Common myeloid progenitor, CD34-positive (primary cell): Measurements from ENCODE around the gene CA7.

Experiments
- CTCF ChIA-PET: fragments of 350-600 bp; sonication (Branson Sonifier 250); formaldehyde crosslinking; loops from one replicate; lab custom pipeline; 2021; ENCODE audit warnings: antibody characterized with exemption; lab: Charles Lee
- POLR2A ChIA-PET: fragments of 350-600 bp; sonication (Branson Sonifier 250); formaldehyde crosslinking; loops from one replicate; lab custom pipeline; 2021; ENCODE audit warnings: antibody characterized with exemption; lab: Charles Lee
- DNase-seq, 3 donors: peaks; one replicate each; pipeline versions ENCODE4 v3.0.0 to v3.0.0-alpha.2; 2013
- H3K27ac ChIP-seq, 2 experiments: 1 replicate in 1 of 2; 2 replicates in 1 of 2; pipeline ENCODE4 v1.7.0; 2013; ENCODE audit warnings: inconsistent platforms in 2 of 2, low read length in 2 of 2, mild to moderate bottlenecking in 2 of 2, low read depth in 1 of 2, moderate library complexity in 1 of 2; ENCODE audit not compliant: severe bottlenecking in 2 of 2, insufficient read depth in 1 of 2, poor library complexity in 1 of 2
- H3K27me3 ChIP-seq, 5 experiments: replicated peaks in 2 of 5; 1 replicate in 3 of 5; 2 replicates in 2 of 5; pipeline versions ENCODE4 v1.6.1 to v1.7.0; 2013; ENCODE audit warnings: low read length in 4 of 5, mild to moderate bottlenecking in 2 of 5, moderate library complexity in 2 of 5, inconsistent platforms in 1 of 5; ENCODE audit not compliant: insufficient read depth in 5 of 5, control insufficient read depth in 4 of 5
- H3K36me3 ChIP-seq, 4 experiments: 1 replicate in 2 of 4; 2 replicates in 2 of 4; pipeline versions ENCODE4 v1.6.1 to v1.7.0; 2013; ENCODE audit warnings: low read length in 3 of 4, control low read depth in 1 of 4, mild to moderate bottlenecking in 1 of 4; ENCODE audit not compliant: control insufficient read depth in 4 of 4, insufficient read depth in 4 of 4
- H3K4me1 ChIP-seq, 4 experiments: 1 replicate in 3 of 4; 2 replicates in 1 of 4; pipeline versions ENCODE4 v1.6.1 to v1.7.1; 2013; ENCODE audit warnings: low read length in 3 of 4, mild to moderate bottlenecking in 3 of 4, control low read depth in 1 of 4, inconsistent platforms in 1 of 4, moderate library complexity in 1 of 4; ENCODE audit not compliant: control insufficient read depth in 4 of 4, insufficient read depth in 4 of 4; ENCODE audit errors: control extremely low read depth in 1 of 4
- H3K4me3 ChIP-seq, 7 experiments: 1 replicate in 4 of 7; 2 replicates in 3 of 7; pipeline versions ENCODE4 v1.5.1 to v1.7.0; 2013; ENCODE audit warnings: mild to moderate bottlenecking in 7 of 7, low read length in 6 of 7, moderate library complexity in 6 of 7, inconsistent platforms in 2 of 7, low read depth in 2 of 7, control low read depth in 1 of 7; ENCODE audit not compliant: insufficient read depth in 4 of 7, control insufficient read depth in 1 of 7; ENCODE audit errors: extremely low read depth in 1 of 7
- H3K9me3 ChIP-seq, 5 experiments: 1 replicate in 4 of 5; 2 replicates in 1 of 5; pipeline versions ENCODE4 v1.6.1 to v1.7.1; 2013; ENCODE audit warnings: low read length in 4 of 5, mild to moderate bottlenecking in 2 of 5, inconsistent platforms in 1 of 5, low read depth in 1 of 5, moderate library complexity in 1 of 5; ENCODE audit not compliant: control insufficient read depth in 4 of 5, insufficient read depth in 2 of 5; ENCODE audit errors: control extremely low read depth in 1 of 5
- WGBS: methylation state at CpG from one replicate; pipeline ENCODE4 v1.1.5; 2013; ENCODE audit not compliant: insufficient coverage; 5-methylcytosine and 5-hydroxymethylcytosine counted together

The CA7 gene

GRCh38 chr16:66832661-66833305 is 11.4 kb upstream of the CA7 start:
- Histone ChIP-seq H3K27ac (no peak overlapping the region), H3K27me3 (peaks cover 0 to 2% (median 0%) of the 10 kb centered on the region in 5 experiments), H3K9me3 (no peaks in the 10 kb centered on the region), H3K36me3 (peaks cover 0 to 3% (median under 1%) of the 10 kb centered on the region in 4 experiments), H3K4me3 (no peak overlapping the region), H3K4me1 (peaks cover 8 to 14% (median 11%) of the 10 kb centered on the region in 4 experiments)
- DNase-seq, result no peak
- ChIA-PET POLR2A (no interaction called here), CTCF (interaction anchor here (1.2 to 5.6 kb wide), 8 partner anchors 11 to 40 kb away, joined by 3 to 91 read pairs (median 9); partner anchors contain the start of gene CA7)
- WGBS, result 96% methylated on average over 6 of the region's 7 CpGs

GRCh38 chr16:66834746-66835145 is 9.5 kb upstream of the CA7 start:
- POLR2A ChIA-PET, result interaction anchor here (0.7 kb wide), 1 partner anchor 10 kb away, joined by 3 read pairs; no protein-coding TSS in a partner anchor
- Histone ChIP-seq H3K4me3 (no peak overlapping the region), H3K36me3 (no peaks in the 10 kb centered on the region), H3K27ac (no peak overlapping the region), H3K27me3 (peaks cover 0 to 2% (median 0%) of the 10 kb centered on the region in 5 experiments), H3K9me3 (peaks cover 0 to 3% (median 0%) of the 10 kb centered on the region in 5 experiments), H3K4me1 (peaks cover 0 to 3% (median 3%) of the 10 kb centered on the region in 4 experiments)
- CTCF ChIA-PET, result interaction anchor here (1.3 to 3.1 kb wide), 6 partner anchors 9 to 71 kb away, joined by 3 to 10 read pairs (median 8); partner anchors contain the start of gene CA7
- no peak for DNase-seq
- 92% methylated on average over 4 of the region's 5 CpGs for WGBS

GRCh38 chr16:66840883-66841282 is 3.3 kb upstream of the CA7 start:
- CTCF ChIA-PET, result interaction anchor here (1.1 to 10.4 kb wide), 2 partner anchors 15 to 26 kb away, joined by 3 to 67 read pairs; no protein-coding TSS in a partner anchor
- WGBS, result 70% methylated on average over 1 of the region's 3 CpGs
- peaks cover 0 to 3% (median 0%) of the 10 kb centered on the region in 5 experiments for H3K9me3 ChIP-seq
- POLR2A ChIA-PET, result no interaction called here
- H3K27ac ChIP-seq, result no peak overlapping the region
- peaks cover 0 to 31% (median 21%) of the 10 kb centered on the region in 5 experiments for H3K27me3 ChIP-seq
- DNase-seq, result no peak
- peaks cover 0 to 14% (median 11%) of the 10 kb centered on the region in 4 experiments for H3K4me1 ChIP-seq
- no peak overlapping the region for H3K4me3 ChIP-seq
- H3K36me3 ChIP-seq, result no peaks in the 10 kb centered on the region

GRCh38 chr16:66841366-66841765 is 2.8 kb upstream of the CA7 start:
- 96% methylated on average over 3 of the region's 4 CpGs for WGBS
- Histone ChIP-seq H3K27ac (no peak overlapping the region), H3K36me3 (no peaks in the 10 kb centered on the region), H3K27me3 (peaks cover 0 to 36% (median 23%) of the 10 kb centered on the region in 5 experiments), H3K4me3 (no peak overlapping the region), H3K4me1 (peaks cover 0 to 14% (median 11%) of the 10 kb centered on the region in 4 experiments), H3K9me3 (peaks cover 0 to 3% (median 0%) of the 10 kb centered on the region in 5 experiments)
- POLR2A ChIA-PET, result no interaction called here
- DNase-seq, result no peak
- CTCF ChIA-PET, result interaction anchor here (1.1 to 10.4 kb wide), 3 partner anchors 10 to 26 kb away, joined by 3 to 67 read pairs (median 5); no protein-coding TSS in a partner anchor

GRCh38 chr16:66842765-66843164 is 1.4 kb upstream of the CA7 start:
- peaks cover 0 to 43% (median 23%) of the 10 kb centered on the region in 5 experiments for H3K27me3 ChIP-seq
- POLR2A ChIA-PET, result no interaction called here
- CTCF ChIA-PET, result interaction anchor here (1.5 to 10.4 kb wide), 4 partner anchors 8 to 28 kb away, joined by 3 to 67 read pairs (median 18); partner anchors contain the start of gene NAE1

GRCh38 chr16:66843191-66843590 is 1.0 kb upstream of the CA7 start:
- H3K4me1 ChIP-seq, result peaks cover 0 to 14% (median 11%) of the 10 kb centered on the region in 4 experiments
- no peak overlapping the region for H3K27ac ChIP-seq
- WGBS, result no CpG with 5 or more reads among the region's 2 CpGs
- POLR2A ChIA-PET, result interaction anchor here (0.6 kb wide), 1 partner anchor 45 kb away, joined by 4 read pairs; no protein-coding TSS in a partner anchor
- no peaks in the 10 kb centered on the region for H3K36me3 ChIP-seq
- peaks cover 0 to 3% (median 0%) of the 10 kb centered on the region in 5 experiments for H3K9me3 ChIP-seq
- no peak for DNase-seq
- H3K27me3 ChIP-seq, result peaks cover 0 to 43% (median 24%) of the 10 kb centered on the region in 5 experiments
- H3K4me3 ChIP-seq, result no peak overlapping the region
- CTCF ChIA-PET, result interaction anchor here (0.9 to 10.4 kb wide), 6 partner anchors 8 to 28 kb away, joined by 3 to 67 read pairs (median 5); partner anchors contain the start of gene NAE1

More at GRCh38 chr16:66842765-66843164, 1.4 kb upstream of the CA7 start:
- Histone ChIP-seq H3K27ac (no peak overlapping the region), H3K9me3 (peaks cover 0 to 3% (median 0%) of the 10 kb centered on the region in 5 experiments), H3K4me3 (no peak overlapping the region), H3K36me3 (no peaks in the 10 kb centered on the region), H3K4me1 (peaks cover 0 to 14% (median 11%) of the 10 kb centered on the region in 4 experiments)
- DNase-seq, result no peak
- 85% methylated on average over 7 of the region's 7 CpGs for WGBS
